GM21360 (cell line): Measurements from ENCODE around the gene LIPE.
"Not testable (repeated sequence)": the region's sequence is repeated elsewhere in the genome, so short reads cannot be mapped to it uniquely, and the experiment has no call there.

ENCODE experiments used
- ATAC-seq: cut with Tn5 transposase; IDR thresholded peaks from one replicate; pipeline ENCODE4 v1.9.1; 2021; ENCODE audit warnings: mild to moderate bottlenecking, moderate library complexity; ENCODE audit not compliant: unreplicated experiment

The LIPE gene

GRCh38 chr19:42427313-42427712 is at the start of gene LIPE:
TSS of gene LIPE (minus strand) at chr19:42427388. CDS start at chr19:42427149, 239 bp downstream.
- ATAC-seq, result no peak

- no peak for ATAC-seq
Observed at GRCh38 chr19:42475366-42475765, 48.2 kb upstream of the LIPE start.

GRCh38 chr19:42474743-42475142 is 47.6 kb upstream of the LIPE start:
- ATAC-seq, result no peak

DNA sequence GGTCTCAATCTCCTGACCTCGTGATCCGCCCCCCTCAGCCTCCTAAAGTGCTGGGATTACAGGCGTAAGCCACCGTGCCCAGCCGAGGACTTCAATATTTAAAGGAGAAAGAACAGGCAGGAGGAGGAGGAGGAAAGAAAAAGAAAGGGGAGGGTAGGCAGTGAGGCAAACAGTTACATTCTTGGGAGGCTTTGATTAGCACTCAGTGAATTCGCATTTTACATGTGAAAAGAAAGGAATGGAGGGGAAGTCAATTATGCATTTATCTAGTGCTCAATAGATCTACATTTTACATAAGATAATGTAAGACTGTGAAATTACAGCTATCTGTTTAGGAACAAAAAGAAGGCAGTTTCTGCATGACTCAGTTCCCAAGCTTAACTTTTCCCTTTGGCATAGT is 46.5 kb upstream of the LIPE start:
- no peak for ATAC-seq

DNA sequence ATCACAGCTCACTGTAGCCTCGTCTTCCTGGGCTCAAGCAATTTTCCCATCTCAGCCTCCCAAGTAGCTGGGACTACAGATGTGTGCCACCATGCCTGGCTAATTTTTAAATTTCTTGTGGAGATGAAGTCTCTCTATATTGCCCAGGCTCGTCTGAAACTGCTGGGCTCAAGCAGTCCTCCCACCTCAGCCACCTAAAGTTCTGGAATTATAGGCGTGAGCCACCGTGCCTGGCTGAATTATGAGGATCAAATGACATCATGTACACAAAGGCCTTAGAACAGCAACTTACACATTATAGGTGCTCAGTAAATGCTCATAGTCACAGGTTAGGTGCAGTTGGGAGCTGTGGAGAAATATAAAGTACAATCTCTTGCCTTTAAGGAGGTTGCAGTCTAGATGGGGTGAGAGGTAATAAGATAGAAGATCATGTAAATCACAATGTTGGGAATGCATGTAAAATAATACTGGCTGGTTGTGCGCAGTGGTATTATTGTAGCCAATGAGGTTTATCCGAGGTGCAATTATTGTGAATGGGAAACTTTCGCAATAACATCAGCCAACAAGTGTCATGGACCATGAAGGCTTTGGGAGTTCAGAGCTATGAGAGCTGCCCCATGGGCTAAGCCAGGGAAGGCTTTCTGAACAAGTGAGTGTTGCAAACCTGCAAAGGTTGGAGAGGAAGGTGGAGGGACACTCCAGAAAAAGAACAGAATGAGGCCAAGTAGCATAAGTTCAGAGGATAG is 45.4 kb upstream of the LIPE start:
- ATAC-seq, result no peak

DNA sequence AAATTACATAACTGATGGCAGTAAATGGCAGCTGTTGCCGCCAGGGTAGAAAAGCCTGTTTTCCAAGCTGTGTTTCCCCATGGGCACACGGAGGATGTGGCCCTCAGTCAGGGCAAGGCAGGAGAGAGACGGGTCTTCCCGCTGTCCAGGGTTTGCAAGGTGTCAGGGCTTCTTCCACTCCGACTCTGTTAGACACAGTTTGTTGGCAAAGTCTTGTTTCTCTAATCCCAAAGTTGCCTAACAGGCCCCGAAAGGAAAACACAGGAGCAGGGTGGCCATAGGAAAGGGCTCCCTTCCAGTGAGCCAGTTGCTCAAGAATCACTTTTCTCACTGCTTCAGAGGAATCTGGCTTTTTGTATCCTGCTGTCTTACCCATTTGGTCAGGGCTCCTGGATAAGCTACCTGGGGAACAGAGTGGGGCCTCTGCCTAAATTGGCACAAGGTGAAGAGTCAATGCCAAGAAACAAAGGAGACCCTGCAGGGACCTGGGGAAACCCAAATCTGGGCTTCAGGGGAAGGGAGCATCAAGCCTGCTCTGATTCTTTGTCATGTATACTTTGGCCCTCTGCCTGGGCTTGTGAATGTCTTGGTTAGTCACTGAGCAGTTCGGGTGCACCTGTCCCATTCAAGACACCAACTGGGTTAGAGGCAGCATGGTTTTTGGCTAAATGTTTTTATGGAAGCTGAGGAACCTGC is 44.5 kb upstream of the LIPE start:
- no peak for ATAC-seq

GRCh38 chr19:42469311-42470235 is 42.4 kb upstream of the LIPE start:
- no peak for ATAC-seq

- no peak for ATAC-seq
Observed at GRCh38 chr19:42468273-42468796, 41.1 kb upstream of the LIPE start.

DNA sequence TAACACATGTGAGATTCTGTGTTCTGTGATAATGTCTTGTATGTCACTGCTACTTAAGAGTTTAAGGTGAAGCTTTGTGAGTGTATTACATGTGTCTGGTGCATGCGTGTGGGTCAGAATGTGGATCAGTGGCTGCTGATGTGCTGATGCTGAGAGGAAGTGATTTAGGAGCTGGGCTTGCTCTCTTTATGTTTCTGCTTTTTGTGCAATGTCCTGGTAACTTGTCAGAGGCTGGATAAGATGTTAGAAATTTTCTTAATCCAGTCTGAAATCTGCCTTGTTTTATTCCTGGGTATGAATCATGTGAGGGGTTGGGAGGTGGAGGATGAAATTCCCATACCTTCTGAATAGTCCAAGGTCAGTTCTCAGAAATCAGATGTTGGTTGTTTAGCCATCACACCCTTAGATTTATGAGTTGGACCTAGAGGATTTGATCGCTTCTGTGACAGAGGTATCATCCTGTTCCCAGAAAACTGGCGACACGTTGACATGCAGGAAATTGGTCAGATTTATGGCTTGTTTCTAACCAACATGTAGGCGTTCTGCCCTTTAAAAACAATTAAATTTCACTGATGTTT is 40.1 kb upstream of the LIPE start:
- no peak for ATAC-seq

GRCh38 chr19:42466521-42467182 is 39.5 kb upstream of the LIPE start:
- ATAC-seq, result no peak

DNA sequence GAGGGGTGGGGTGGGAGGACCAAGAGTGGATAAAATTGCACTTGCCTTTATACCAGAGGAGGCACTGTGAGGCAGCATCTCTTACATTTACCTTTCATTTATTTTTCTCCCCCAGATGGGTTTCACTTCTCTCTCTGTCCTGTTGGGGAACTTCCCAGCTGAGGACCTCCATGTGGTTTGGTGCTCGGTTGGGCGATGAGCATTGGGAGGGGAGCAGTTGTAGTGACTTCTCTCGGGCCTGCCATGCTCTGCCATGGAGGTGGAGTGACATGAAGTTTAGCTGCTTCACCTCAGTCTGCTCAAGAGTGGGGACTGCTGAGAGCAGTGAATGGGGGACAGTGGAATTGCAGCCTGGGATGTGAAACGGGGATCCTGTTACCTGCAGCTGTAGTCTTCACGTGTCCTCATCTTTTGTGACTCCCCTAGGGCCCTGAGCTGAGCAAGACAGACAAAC is 38.7 kb upstream of the LIPE start:
- peak; percentile 61 for ATAC-seq

- ATAC-seq, result no peak
Observed at GRCh38 chr19:42461700-42462324, 34.6 kb upstream of the LIPE start.

DNA sequence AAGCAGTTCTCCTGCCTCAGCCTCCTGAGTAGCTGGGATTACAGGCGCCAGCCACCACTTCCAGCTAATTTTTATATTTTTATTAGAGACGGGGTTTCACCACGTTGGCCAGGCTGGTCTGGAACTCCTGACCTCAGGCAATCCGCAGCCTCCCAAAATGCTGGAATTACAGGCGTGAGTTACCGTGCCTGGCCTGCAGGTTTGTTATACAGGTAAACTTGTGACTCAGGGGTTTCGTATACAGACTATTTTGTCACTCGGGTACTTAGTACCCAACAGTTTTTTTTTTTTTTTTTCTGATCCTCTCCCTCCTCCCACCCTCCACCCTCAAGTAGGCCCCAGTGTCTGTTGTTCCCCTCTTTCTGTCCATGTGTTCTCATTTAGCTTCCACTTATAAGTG is 34.0 kb upstream of the LIPE start:
- not testable (repeated sequence) for ATAC-seq

- no peak for ATAC-seq
Observed at GRCh38 chr19:42459926-42460325, 32.7 kb upstream of the LIPE start.

GRCh38 chr19:42455621-42456081 is 28.5 kb upstream of the LIPE start:
- no peak for ATAC-seq

DNA sequence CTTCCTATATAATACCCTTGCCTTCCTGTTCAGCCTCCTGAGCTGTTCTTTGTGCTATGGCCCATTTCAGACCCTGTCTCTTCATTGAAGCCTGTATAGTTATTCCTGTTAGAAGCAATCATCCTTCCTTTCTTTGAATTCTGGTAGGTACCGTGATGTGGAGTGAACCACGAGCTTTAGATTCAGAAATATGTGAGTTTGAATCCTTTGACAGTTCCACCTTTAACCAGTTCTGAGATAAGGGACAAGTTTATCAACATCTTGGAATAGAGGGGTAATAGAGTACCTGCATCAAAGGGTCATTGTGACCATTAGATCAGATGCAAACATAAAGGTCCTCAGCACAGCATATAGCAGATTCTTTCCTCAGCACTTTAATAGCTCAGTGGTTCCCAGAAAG is 27.9 kb upstream of the LIPE start:
- no peak for ATAC-seq

DNA sequence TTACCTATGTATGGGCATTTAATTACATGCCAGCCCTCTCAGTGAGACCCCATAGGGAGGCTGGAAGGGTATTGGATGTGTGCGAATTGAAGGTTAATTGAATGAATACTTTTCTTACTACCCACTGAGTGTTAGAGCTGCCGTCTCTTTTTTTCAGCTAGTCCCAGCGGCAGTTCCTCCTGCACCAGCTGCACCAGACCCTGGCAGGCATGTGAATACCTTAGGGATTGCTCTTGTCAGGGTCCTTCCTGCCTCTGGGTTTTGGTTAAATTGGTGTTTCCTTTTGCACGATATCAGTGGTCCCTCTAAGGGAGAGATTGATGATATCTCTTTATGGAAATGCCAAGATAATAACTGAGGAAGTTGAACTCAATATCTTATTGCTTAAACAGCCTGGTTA is 25.4 kb upstream of the LIPE start:
- ATAC-seq, result no peak

GRCh38 chr19:42450314-42450934 is 23.2 kb upstream of the LIPE start:
- peak; percentile 49 for ATAC-seq

DNA sequence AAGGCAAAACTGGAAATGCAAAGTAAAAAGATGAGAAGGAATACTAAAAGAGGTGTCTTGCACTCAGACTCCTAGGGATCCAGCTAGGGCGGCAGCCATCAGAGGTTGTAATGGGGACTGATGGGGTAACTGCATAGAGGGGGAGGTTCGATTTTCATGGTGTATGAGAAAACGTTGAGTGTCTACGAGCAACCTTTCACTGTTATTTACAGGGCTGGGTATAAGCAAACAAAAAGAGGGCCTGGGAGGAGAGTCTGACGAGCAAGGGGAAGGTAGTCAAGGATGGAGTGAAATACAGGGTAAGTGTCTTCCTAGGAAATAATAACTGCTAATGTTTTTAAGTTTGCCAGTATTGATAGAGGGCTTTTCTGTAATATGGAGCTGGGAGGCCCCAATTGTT is 21.1 kb upstream of the LIPE start:
- ATAC-seq, result not testable (repeated sequence)
